ENCODE results near the gene RNPEP.
"Not testable (repeated sequence)": the region's sequence is repeated elsewhere in the genome, so short reads cannot be mapped to it uniquely, and the experiment has no call there.

RNPEP gene

GRCh38 chr1:201982623-201983379, at the start of gene RNPEP:
TSS of gene RNPEP (plus strand) at chr1:201982648. CDS start at chr1:201982667, 19 bp downstream.
- peak; percentile 75 for DNase-seq

DNA sequence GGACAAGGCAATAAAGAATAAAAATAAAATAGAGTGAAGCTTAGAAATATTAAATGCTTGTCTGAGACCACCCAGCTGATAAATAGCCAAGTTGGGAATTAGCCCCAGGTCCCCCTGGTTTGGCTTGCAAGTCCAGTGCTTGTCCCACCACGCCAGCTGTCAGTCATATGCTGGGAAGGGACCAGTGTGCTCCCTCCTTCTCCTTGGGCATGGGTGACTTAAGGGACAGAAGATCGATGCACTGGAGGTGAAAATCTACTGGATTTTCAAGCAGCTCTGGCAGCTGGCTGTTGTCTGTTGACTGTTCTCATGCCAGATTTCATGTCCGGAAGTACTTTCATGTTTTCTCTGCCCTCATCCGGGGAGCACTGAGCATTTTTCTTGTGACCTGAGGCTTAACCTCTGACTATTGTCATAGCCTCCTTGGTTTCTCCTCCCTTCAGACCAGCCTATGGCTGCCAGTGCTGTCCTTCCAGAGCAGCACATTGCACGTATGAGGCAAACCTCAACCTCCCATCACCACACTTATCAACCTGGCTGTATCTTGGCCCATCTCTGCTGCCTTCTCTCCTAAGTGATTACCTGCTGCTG, 48.5 kb upstream of the RNPEP start:
- DNase-seq, result no peak

- no peak for DNase-seq
Observed at GRCh38 chr1:201937624-201938213, 44.7 kb upstream of the RNPEP start.

GRCh38 chr1:201938440-201939035, 43.9 kb upstream of the RNPEP start:
- no peak for DNase-seq

- DNase-seq, result no peak
Observed at GRCh38 chr1:201939148-201939547, 43.3 kb upstream of the RNPEP start.

- DNase-seq, result no peak
Observed at GRCh38 chr1:201939574-201939973, 42.9 kb upstream of the RNPEP start.

DNA sequence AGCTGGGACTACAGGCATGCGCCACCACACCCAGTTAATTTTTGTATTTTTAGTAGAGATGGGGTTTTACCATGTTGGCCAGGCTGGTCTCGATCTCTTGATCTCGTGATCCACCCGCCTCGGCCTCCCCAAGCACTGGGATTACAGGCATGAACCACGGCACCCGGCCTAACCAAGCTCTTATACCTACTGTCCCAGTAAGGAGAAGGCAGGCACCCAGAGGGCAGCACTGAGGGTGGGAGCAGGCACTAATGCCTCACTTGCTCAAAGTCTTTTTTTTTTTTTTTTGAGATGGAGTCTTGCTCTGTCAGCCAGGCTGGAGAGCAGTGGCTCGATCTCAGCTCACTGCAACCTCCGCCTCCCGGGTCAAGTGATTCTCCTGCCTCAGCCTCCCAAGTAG, 42.1 kb upstream of the RNPEP start:
- DNase-seq, result not testable (repeated sequence)

- peak; percentile 83 for DNase-seq
Observed at GRCh38 chr1:201941420-201942128, 40.9 kb upstream of the RNPEP start.

GRCh38 chr1:201942129-201942495, 40.3 kb upstream of the RNPEP start:
- DNase-seq, result no peak

GRCh38 chr1:201944002-201944401, 38.4 kb upstream of the RNPEP start:
- DNase-seq, result no peak

DNA sequence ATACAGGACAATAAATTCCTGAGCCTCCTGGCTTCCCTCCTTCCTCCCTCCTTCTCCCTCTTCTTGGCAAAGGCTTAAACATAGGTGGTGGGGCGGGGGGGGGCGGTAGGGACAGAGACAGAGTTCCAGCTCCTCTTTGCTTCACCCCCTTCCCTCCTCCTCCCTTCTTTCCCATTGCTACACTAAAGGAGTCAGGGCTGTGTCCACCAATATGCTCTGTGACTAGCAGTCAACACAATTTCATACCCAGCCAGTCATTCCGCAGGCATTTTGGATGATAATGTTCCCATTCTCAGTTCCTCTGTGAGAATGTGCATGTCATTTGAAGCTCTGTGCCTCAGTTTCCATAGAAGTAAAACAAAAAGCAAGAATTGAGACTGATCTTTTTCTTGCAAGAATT, 37.8 kb upstream of the RNPEP start:
- no peak for DNase-seq

GRCh38 chr1:201945157-201945556, 37.3 kb upstream of the RNPEP start:
- DNase-seq, result no peak

GRCh38 chr1:201945863-201946223, 36.6 kb upstream of the RNPEP start:
- no peak for DNase-seq

DNA sequence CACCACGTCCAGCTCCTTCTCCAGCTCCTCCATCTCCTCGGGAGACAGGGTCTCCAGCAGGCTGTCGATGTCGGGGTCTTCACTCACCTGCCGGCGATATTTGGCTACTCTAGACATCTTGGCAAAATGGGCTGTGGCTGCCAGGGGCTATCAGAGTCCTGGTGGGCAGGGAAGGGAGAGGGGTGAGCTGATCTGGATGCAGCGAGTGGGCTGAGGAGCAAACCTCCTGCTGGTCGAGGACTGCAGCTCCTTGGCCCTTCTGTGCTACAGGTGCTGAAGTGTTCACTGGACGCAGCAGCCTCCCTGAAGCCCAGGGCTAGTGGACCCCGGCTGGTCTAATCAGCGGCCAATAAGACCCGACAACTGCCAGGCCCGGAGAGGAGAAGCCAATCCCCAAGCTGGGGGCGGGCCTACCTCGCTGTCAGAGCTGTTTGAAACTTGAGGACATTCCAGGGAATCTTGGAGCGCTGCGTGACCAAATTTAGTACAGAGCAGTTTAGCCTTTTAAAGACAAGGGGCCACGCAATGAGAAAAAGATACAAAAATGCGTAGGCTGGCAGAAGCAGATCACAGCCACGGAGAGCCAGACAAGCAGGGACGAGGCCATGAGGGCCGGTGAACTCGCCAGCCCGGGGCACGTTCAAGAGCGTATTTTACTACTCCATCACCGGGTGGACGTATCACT, 36.1 kb upstream of the RNPEP start, which contains the start of gene LMOD1:
Gene LMOD1, minus strand, starts transcription at position 325 of the 685 bp plus-strand sequence. Its CDS starts 208 bp downstream, at position 117.
- peak; percentile 29 for DNase-seq

DNA sequence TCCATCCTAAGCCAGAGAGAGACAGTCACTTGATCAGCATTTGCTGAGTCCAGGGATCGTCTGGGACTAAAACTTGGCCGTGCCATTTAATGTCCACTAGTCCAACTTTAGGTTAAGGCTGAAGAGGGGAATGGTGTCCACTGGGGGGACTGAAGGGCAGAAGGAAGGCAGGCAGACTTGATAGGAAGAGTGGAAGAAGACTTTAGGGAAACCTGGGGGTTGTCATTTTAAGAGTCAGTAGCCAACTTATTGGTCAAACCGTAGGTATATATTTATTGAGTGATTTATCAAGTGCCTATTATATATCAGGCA, 34.8 kb upstream of the RNPEP start:
- no peak for DNase-seq

GRCh38 chr1:201949491-201949890, 33.0 kb upstream of the RNPEP start:
- no peak for DNase-seq

DNA sequence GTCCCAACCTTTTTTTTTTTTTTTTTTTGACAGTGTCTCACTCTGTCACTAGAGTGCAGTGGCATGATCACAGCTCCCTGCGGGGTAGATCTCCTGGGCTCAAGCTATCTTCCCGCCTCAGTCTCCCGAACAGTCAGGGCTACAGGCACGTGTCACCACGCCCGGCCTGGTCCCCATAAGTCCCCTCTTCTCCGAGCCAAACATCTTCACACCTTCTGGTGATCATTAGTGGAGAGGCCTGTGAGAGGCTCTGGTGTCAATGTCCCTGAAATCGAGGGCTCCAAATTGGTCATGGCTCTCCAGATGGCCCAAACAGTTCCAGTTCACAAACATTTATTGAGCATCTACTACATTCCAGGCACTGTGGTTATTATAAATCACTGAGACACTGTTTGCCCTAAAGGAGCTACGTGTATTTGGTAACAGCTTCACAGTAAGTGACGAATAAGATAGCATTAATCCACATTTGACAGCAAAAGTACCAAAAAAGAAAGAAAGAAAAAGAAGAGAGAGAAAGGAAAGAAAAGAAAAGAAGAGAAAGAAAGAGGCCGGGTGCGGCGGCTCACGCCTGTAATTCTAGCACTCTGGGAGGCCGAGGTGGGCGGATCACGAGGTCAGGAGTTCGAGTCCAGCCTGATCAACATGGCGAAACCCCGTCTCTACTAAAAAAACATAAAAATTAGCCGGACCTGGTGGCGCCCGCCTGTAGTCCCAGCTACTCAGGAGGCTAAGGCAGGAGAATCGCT, 28.0 kb upstream of the RNPEP start:
- no peak for DNase-seq

DNA sequence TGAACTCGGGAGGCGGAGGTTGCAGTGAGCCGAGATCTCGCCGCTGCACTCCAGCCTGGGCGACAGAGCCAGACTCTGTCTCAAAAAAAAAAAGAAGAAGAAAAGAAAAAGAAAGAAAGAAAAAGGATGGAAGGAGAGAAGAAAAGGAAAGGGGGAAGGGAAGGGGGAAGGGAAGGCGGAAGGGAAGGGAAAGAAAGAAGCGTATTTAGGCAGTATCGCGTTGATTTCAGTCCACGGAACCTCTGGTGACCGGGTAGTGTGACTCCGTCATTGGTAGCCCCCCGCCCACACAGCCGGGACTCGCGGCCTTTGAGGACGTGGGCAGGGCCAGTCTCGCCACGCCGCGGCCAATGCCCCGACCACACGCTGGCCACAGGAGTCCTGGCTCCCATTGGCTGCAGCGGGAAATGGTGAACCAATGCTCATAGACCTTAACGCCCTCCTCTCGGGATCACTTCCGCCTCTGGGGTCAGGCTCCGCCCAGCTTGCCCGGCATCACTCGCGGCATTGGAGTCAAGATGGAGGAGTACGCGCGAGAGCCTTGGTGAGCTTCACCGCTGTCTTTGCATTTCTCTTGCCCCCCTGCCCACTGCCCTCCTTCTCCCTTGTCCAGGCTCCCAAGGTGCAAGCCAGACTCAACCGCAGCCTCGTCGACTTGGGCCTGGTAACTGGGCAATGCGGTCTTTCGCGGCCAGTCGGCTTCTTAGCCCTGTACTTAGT, 27.3 kb upstream of the RNPEP start, which contains the start of gene TIMM17A:
Gene TIMM17A, plus strand, starts transcription at position 495 of the 720 bp plus-strand sequence. Its CDS starts 24 bp downstream, at position 519.
- peak; percentile 91 for DNase-seq

DNA sequence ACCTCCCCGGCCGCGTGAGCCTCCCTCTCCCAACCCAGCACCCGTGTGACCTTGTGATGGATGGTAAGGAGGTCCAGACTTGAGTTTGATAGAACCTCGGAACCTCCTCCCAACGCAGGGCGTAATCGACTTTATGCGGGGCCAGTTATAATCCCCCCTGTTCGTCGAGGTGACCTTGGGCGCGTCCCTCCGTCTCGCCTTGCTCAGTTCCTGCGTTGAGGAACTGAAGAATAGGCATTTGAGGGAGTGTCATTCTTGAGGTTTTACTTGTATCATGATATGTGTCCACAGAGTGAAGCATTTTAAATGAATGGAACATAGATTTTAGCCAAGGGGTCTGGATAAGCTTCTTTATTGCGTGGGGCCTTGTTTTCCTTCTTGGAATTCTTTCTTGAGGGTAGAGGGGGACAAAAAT, 26.7 kb upstream of the RNPEP start:
- no peak for DNase-seq

GRCh38 chr1:201958348-201958747, 24.1 kb upstream of the RNPEP start:
- DNase-seq, result no peak

DNA sequence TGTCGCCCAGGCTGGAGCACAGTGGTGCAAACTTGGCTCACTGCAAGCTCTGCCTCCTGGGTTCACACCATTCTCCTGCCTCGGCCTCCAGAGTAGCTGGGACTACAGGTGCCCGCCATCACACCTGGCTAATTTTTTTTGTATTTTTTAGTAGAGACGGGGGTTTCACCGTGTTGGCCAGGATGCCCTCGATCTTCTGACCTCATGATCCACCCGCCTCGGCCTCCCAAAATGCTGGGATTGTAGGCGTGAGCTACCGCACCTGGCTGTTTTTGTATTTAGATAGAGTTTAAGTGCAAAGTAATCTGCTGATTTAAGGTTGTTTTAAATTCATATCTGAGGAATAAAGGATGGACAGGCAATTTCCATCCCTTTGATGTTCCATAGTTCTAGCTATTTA, 20.1 kb upstream of the RNPEP start:
- DNase-seq, result not testable (repeated sequence)

Data from NCI-H510A (cell line).